NCI-H2081 treated with DMSO at 0.1 percent for 48 hours (cell line): ENCODE data around the gene TSTD1.
A peak's percentile ranks its signal among the peaks of the same experiment; 100 is the strongest.
"Not testable (repeated sequence)": the region's sequence is repeated elsewhere in the genome, so short reads cannot be mapped to it uniquely, and the experiment has no call there.

Experiments used
- DNase-seq: peaks from one replicate; lab custom pipeline; 2025; lab: John Stamatoyannopoulos, UW

The TSTD1 gene

DNA sequence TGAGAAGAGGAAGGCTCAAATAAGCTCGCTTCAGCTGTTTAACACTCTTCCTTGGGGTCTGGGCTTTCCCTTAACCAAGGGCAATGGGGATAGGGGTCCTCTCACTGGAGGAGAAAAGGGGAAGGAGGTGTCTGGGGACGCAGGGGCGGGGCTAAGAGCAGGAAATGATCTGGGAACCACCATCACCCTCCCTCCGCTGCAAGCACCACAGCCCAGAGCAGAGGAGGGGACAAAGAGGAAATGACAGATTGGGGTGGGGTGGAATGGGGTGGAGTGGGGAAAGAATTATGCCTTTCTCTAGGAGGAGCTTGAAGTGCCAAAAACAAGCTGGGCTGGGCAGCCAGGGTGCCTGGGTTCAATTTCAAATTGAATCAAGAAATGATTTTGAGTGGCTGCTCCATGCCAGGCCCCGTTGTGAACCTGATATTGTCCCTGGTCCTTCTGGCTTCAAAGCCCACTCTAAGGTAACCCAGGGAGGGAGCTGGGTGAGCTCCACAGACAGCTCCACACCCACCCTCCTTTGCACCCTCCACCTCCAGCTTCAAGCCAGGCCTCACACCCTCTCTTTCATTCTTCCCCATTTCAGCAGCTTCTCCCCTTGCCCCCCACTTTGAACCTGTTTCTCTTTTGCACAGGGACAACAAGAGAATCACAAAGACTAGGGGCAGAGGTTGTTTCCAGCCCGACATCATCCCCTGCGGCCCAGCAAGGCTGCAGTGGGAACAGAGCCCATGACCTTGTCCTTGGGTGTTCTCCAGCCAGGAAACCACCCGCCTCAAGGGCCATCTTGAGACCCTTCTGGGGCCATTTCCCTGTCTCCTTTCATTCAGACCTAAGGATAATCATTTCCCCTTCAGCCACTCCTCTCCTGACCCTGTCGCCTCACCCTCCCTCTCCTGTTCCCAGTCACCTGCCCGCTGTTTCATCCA is 29.8 kb upstream of the TSTD1 start:
- DNase-seq = no peak

DNA sequence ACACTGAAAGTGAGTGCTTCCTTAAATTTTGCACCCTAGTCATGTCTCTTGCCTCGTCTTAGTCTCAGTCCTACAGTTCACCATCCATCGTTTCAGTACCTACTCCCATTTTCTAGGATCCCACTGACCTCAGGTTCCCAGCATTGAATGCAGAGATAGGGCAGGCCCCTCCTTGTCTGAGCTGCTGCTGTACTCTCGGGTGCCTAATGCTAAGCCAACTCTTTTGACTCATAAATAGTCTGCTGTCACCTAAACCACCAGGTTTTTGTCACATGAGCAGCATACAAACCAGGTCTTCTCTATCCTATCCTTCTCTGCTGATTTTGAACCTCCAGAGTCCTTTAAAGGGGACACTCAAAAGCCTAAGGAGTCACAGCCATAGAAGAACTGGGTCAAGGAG is 27.9 kb upstream of the TSTD1 start:
- DNase-seq = no peak

DNA sequence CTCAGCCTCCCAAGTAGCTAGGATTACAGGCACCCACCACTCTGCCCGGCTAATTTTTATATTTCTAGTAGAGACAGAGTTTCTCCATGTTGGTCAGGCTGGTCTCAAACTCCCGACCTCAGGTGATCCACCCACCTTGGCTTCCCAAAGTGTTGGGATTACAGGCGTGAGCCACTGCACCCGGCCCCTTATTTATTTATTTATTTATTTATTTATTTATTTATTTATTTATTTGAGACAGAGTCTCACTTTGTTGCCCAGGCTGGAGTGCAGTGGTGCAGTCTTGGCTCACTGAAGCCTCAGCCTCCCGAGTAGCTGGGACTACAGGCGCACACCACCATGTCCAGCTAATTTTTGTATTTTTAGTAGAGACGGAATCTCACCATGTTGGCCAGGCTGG is 26.9 kb upstream of the TSTD1 start:
- DNase-seq = not testable (repeated sequence)

DNA sequence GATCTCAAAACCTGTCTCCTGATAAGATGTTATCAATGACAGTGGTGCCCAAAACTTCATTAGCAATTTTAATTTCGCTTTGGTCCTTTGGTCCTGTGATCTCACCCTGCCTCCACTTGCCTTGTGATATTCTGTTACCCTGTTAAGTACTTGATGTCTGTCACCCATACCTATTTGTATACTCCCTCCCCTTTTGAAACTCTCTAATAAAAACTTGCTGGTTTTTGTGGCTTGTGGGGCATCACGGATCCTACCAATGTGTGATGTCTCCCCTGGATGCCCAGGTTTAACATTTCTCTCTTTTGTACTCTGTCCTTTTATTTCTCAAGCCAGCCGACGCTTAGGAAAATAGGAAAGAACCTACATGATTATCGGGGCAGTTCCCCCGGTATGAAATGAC is 25.2 kb upstream of the TSTD1 start:
- not testable (repeated sequence) for DNase-seq

DNA sequence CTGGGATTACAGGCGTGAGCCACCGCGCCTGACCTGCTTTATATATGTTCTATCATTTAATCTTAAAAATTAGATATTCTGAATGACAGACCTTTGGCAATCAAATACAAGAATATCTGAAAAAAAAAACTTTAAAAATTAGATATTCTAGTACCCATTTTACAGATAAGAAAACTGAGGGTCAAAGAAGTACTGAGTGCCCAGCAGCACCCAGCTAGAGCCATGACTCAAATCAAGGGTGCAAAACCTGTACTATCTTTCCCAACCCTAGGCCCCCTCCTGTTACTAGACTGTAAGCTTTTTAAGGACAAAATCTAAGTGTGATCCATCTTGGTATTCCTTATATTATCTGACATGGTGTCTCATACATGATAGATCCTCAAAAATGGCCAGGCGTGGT is 22.7 kb upstream of the TSTD1 start:
- no peak for DNase-seq

DNA sequence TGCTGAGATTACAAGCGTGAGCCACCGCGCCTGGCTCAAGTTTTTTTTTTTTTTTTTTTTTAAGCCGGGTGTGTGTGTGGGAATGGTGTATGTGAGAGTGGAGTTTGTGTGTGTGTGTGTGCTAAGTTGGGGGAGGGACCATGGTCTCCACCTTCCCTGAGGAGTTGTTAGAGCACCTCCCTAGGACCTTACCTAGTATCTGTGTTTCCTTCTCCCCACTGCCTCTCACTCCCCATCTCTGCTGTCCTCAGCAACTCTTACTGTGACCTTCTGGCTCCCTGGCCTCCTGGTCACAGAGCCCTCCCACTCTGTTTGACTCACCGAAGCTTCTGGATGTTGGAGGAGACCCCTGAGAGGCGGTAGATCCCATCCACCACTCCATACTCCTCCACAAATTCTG is 20.5 kb upstream of the TSTD1 start:
- DNase-seq = no peak

DNA sequence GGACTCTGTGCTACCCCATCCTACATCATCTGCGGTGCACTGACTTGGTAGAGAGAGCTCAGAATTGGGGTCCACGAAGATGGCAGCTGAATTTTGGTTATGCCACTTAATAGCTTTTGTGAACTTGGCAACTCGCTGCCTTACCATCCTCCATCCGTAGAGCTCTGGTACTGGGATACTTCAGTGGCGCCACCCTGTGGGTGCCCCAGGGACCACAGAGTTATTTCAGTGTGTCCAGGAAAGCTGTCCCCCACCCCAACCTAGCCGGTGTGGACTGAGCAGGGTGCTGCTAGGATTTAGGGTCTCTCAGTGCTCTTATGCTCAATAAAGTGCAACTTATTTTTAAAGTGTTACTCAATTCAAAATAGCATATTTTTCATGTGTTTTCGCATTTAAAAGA is 16.0 kb upstream of the TSTD1 start:
- no peak for DNase-seq

DNA sequence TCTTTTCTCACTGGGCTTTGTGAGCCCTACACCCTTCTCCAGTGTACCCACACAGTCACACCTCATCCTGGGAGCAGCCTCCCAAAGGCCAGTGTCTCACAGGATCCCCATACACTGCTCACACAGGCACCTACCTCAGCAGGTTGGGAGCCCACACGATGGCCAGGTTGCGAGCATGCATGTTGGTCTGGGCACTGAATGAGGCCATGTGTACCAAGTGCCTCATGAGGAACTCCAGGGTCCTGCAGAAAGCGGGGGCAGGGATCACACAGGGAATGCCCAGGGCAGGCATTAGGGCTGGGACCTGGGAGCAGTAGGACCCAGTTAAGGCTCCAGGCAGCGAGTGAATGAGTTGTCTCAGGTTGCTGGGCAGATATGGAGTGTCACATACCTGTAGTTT is 15.5 kb upstream of the TSTD1 start:
- no peak for DNase-seq

DNA sequence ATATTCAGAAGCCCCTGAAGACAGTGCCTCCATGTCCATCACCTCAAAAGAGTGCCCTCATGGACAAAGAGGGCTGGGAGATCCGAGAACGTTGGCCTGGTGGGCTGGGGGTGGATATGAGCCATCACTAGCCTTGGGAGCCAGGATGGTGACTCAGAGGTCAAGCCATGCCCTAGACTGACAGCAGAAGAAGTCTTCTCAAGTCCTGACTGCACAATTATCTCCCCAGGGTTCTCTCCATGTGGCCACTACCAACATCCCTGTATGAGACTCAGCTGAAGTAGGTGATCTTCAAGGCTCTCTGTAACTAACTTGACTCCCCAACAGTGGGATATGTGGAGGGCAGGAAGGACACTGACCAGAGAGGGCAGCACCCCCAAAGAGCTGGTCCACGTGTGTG is 14.1 kb upstream of the TSTD1 start:
- no peak for DNase-seq

DNA sequence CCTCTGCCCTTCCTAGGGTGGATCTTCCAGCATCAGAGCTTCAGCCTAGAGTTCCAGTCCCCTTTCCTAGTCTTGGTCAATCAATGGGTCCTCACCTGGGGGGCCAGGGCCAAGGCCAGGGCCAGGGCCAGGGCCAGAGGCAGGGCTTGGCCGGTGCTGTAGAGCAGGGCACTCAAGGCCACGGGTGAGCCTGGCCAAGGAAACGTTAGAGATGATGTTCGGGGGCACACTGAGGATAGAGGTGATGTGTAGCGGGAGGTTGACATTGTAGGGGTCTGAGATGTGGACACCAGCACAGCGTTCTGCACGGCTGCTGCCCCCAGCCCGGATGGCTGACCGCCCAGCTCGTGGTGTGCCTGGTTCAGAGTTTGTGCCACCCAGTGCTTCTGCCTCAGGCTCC is 12.5 kb upstream of the TSTD1 start:
- no peak for DNase-seq

DNA sequence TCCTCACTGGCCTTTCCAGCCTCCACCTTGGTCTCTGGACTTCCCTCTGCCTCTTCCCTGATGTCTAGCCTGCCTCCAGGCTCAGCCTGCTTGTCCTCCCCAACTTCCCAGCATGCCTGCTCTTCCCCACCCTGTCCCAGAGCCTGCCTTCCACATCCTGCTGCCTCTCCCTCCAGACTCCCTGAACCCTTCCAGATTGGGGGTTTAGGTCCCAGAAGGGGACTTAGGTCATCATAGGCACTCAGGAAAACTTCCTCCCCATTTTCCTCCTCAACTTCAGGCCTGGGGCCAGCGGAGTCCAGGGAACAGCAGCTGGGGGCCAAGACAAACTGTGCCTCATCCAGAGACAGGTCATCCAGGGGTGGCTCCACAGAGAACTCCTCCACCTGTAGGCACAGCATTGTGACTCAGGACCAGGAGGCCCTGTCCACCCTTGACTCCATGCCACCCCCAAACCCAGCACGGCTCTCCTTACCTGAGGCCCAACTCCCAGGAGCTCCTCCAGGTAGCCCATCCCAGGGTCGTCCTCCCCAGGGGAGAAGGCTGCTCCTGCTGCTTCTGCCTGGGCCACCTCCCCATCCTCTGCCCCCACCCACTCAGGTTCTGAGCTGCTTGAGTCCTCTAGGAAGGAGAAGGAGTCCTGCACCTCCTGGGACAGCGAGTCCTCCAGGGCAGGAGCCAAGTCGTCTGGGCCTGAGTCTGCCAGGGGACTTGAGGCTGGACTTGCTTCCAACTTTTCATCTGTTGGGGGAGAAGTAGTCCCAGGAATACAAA is 10.4 kb upstream of the TSTD1 start:
- no peak for DNase-seq

DNA sequence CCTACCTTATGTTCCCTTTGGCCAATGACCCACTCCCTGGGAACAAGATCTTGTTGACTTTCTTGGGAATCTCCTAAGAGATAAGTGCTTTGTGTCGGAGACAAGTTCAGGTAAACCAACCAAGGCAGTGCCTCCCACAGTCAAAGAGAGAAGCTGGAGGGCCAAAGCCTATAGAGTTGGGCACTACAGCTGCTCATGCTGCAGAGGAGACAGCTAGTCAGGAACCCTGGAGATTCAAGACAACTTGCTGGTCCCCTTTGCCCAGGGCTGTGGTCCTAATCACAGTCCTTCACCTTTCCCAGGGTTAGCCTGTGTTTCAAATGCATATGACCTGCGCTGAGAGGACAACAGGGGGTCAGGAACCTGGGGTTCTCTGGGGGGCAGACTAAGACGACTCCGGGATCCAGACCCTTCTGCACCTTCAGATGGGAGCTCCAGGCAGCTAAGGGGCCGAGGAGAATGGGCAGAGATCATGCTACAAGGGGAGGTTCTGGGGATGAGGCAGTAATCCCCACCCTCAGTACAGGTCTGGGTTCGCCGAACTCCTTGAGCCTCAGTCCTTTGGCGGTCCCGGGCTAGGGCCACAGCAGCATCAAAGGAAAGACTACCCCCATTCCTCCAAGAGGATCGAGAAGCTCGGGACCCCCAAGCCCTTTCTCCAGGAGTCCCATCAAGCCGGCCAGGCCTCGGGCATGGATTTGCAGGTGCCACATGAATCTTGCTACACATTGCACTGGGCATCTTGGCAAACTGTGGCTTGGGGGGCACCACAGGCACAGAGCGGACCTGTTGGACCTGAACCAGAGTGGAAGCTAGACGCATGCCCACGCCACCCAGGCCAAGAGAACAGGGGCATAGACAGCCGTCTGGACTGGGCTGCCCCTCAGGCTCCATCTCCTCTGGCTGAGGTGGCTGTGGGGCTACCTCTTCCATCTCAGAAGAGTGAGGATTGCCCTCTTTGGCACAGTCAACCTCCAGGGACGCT is 9.0 kb upstream of the TSTD1 start:
- no peak for DNase-seq

DNA sequence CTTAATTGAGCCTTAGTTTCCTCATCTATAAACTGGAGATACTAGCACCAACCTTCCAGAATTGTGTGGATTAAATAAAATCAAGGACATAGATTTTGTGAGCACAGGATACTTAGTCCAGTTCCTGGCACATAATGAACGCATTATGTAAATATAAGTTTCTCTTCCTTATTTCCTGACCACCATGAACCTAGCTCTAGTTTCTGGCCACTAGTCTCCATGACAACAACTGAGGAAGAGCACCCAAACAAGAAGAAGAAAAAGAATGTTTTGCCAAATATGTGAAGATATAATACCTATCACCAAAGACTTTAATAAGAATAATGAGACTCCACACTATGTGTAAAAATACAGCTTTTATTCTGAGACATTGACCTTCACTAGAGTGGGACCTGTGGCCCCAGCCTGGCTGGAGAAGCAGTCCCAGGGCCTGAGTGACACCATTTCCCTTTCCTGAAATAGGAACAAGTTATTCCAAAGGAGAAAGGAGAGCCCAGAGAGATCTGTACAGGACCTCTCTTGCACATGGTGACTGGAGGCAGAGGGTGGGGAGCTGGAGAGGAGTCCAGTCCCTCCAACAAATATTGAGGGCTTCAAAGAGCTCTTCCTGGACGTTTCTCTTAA is 8.0 kb upstream of the TSTD1 start:
- DNase-seq = no peak

DNA sequence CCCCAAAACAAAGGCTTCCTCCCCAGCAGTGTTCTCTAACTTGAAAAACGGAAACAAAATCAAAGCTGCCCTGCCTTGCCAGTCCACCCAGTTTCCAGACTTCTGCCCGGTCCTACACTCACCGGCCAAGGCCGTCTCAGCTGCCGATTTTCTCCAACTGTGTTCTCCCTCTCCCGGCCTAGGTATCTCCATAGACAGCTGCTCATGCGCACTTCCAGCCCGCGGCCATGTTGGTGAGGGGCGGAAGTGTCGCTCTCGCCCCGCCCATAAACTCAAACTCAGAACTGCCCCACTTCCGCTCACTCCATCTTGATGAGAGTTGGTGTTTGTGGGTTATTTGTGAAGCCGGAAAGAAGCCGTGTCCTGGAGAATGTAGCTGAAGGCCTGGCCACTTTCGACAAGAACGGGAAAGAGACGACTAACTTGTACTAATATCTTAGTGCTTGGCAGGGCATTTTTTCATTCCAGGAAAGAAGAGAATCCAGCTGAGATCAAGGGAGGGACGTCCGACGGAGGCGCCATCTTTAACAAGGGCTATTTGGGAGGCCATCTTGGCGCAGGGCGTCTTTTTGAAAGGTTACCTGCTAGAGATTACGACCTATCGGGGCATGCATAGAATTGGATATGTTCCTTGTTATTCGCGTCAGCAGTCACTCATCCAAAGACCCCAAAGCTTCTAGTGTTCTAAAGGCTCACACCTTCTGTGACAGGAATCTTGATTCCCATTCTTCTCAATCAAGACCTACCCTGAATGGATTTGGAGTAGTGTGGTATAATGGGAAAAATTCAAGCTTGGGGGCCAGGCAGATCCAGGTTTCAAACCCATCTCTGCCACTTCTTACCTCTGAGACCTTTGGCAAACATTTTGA is 7.2 kb upstream of the TSTD1 start, which contains the start of gene USF1:
USF1 (minus strand) TSS at position 242 of the 869 bp plus-strand sequence. CDS start 2,702 bp downstream, outside the sequence.
- peak; percentile 82 for DNase-seq

DNA sequence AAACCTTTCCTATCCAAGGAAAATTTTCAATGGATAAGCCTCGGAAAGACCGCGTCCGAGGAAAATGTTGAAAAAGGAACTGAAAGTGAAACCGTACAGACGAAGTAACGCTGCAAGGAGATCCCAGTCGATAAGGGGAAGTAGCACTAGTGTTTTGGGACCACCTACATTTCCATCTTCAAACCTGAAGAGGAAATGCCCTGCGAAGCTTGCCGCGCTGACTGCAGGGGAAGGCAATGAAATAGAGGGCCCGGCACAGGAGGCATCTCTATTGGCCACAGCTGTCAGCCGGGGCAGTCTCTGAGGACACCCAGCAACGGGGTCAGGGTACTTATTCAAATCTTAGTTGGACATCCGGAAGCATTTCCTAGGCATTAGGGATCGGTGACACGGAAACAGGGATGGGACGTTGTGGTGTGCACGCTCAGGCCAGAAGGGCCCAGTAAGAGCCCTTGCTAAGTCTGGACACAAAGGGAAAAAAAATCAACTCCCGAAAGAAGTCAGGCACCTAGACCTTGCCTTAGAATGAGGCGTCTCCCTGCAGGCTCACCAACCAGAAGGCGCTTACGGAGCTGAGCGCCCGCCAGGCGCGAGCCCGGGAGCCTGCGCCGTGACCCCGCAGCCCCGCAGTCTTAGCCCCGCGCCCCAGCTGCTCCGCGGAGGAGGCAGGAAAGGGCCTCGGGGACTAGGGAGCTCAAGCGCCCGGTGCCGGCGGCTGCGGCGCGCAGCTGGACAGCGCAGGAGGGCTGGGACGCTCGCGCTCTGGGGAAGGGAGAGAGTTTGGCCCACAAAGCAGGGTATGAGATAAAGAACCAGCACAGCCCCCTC is 6.4 kb upstream of the TSTD1 start:
- peak; percentile 12 for DNase-seq

DNA sequence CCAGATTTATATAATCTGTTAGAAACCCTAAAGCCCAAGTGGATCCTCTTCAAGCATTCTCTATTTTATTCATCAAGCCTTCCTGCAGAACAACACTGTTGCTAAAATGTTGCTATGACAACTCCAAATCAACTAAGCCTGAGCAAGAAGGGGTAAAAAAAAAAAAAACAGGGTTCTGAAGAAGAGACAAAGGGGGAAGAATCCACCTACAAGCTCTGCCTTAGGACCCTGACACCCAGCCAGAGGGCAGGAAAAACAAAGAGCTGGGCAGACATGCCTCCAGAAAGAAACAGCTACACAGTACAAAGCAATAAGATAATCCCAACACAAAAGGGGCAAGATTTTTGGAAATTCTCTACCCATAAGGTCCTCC is 5.8 kb upstream of the TSTD1 start:
- no peak for DNase-seq

DNA sequence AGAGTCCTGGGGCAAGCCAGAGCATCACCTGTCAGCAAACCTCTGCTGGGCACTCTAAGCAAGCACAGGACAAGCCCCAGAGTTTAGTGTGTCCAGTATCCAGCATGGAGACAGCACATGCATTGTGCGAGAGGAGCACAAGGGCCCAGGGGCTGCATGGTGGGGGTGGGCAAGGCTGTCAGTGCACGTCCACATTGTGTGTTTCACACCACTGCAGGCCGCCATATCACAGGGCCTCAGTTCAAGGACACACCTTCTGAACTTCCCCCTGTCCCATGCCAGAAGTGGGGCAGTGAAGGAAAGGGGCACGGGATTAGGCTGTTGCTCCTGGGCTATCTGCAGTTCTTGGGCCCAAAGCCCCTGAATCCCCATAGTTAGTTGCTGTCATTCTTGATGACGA is 782 bp upstream of the TSTD1 start:
- DNase-seq = no peak

DNA sequence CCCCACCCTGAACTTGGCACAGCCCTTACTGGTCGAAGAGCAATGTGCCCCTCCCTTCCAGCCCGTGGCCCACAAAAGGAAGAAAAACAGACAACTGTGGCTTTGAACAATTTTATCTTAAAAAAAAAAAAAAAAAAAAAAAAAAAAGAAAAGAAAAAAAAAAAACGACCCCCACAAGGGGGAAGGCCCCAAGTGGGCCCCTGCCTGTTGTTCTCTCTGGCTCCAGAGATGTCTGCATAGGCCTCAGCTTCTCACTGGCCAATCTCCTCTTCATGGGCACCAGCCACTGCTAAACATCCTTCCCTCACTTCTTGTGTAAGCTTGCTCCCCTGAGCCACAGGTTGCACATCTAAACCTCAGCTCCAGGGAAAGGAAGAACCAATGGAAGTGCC is 386 bp upstream of the TSTD1 start:
- no peak for DNase-seq

DNA sequence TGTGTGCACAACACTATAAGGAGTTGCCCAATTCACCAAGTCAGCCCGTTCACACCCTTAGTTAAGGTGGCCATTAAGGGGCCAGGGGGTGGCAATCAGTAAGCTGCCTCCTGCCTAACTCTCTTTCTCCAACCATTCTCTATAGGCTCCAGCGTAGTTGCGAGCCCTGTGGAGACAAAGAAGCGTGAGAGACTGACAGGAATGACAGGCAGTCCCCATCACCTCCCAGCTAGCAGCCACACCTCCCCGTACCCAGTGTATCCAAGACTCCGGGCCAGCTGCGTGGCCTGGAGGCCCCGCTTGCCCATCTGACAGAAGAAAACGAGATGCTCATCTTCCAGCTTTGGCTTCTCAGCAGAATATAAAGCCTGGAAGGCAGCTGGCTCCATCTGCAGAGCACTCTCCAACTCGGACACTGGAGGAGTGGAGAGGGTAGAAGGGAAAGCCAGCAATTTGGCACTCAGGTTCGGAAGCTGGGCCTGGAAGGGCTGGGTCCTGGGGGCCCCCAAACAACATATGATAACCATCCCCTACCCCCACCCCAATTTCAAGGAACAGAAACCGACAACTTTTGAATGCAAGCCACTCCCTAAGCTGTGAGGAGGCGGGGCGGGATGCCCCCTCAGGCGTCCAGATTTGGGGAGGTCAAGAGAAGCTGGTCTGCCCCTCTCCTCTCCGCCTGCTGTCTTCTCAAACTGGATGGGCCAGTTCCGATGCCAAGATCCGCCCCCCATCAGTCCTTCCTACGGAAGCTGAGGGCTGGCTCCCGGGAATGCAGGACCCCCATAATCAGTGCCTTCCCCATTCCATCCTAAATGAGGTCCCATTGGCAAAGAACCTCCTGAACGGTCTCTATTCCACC is 872 bp downstream of the TSTD1 start:
- no peak for DNase-seq
